Adipocyte (in vitro differentiated cells): ENCODE data around the gene RBFOX1.

ENCODE experiments used
- DNase-seq: peaks from one replicate; pipeline ENCODE4 v3.0.0-alpha.2; 2015; ENCODE audit warnings: low read depth
- H3K27me3 ChIP-seq: replicated peaks from 2 replicates; pipeline ENCODE4 v1.7.0; 2013; ENCODE audit warnings: mild to moderate bottlenecking, low read length, moderate library complexity; ENCODE audit not compliant: control insufficient read depth, insufficient read depth
- H3K36me3 ChIP-seq: 2 replicates; pipeline ENCODE4 v1.7.0; 2013; ENCODE audit warnings: low read length, mild to moderate bottlenecking, moderate library complexity; ENCODE audit not compliant: control insufficient read depth, insufficient read depth, severe bottlenecking
- H3K4me1 ChIP-seq: 2 replicates; pipeline ENCODE4 v1.7.0; 2013; ENCODE audit warnings: mild to moderate bottlenecking, low read length, moderate library complexity; ENCODE audit not compliant: control insufficient read depth, insufficient read depth
- H3K4me3 ChIP-seq: 2 replicates; pipeline ENCODE4 v1.7.0; 2013; ENCODE audit warnings: mild to moderate bottlenecking, low read length, moderate library complexity
- H3K9ac ChIP-seq: 2 replicates; pipeline ENCODE4 v1.7.0; 2013; ENCODE audit warnings: mild to moderate bottlenecking, low read length, moderate library complexity
- H3K9me3 ChIP-seq: 2 replicates; pipeline ENCODE4 v1.7.0; 2013; ENCODE audit warnings: mild to moderate bottlenecking, low read length, moderate library complexity; ENCODE audit not compliant: control insufficient read depth

Gene RBFOX1

GRCh38 chr16:7646821-7647500 lies 314.3 kb downstream of the RBFOX1 start:
- no peak for DNase-seq
- Histone ChIP-seq H3K27me3 (no peaks in the 10 kb centered on the region), H3K4me3 (no peak overlapping the region), H3K9ac (no peak overlapping the region), H3K4me1 (no peaks in the 10 kb centered on the region), H3K9me3 (no peaks in the 10 kb centered on the region), H3K36me3 (no peaks in the 10 kb centered on the region)

DNA sequence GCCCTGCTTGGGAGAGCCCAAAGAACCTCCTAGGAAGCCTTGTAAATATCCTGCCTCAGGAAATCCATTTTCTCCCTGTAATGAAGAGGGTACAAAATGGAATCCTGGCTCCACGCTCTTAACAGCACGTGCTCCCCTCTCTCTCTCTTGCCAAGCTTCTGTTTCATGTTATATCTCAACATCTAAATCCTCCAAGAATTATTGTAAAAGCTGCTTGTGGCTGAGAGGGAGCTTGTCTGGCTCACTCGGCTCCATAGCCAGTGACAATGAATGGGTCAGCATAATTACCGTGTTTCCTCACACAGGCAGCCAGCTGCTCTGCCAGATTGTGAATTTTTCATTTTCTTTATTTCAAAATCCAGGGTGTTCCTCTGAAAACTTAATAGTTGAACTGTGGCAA lies 317.8 kb downstream of the RBFOX1 start:
- no peak for DNase-seq
- no peaks in the 10 kb centered on the region for H3K36me3 ChIP-seq
- no peak overlapping the region for H3K9ac ChIP-seq
- H3K9me3 ChIP-seq = no peaks in the 10 kb centered on the region
- no peak overlapping the region for H3K4me3 ChIP-seq
- no peaks in the 10 kb centered on the region for H3K27me3 ChIP-seq
- H3K4me1 ChIP-seq = no peaks in the 10 kb centered on the region

DNA sequence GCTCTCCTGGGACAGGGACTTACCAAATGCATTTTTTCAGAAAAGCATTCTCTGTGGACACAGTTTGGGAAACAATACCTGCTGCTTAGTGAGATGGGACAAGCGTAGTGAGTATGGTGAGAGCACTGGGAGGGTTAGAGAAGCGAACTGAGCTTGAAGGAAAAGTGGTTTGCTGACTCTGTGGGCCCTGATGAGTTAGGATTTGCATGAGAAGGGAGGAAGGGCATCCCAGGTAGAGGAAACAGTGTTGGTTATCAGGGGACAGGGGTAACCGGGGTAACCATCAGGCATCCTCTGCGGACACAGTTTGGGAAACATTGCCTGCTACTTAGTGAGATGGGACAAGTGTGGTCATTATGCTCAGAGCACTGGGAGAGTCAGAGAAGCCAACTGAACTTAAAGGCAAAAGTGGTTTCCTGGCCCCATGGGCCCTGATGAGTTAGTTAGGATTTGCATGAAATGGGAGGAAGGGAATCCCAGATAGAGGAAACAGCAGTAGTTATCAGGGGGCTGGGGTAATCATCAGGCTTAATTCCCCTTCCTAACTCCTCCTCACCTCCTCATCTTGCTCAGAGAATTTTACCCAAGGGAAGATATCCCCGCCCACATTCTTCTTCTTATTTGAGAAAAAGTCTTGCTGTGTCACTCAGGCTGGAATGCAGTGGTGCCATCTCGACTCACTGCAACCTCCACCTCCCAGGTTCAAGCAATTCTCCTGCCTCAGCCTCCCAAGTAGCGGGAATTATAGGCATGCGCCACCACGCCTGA lies 319.3 kb downstream of the RBFOX1 start:
- no peak for DNase-seq
- H3K27me3 ChIP-seq = no peaks in the 10 kb centered on the region
- H3K4me3 ChIP-seq = no peak overlapping the region
- no peaks in the 10 kb centered on the region for H3K9me3 ChIP-seq
- H3K4me1 ChIP-seq = no peaks in the 10 kb centered on the region
- no peaks in the 10 kb centered on the region for H3K36me3 ChIP-seq
- H3K9ac ChIP-seq = no peak overlapping the region

DNA sequence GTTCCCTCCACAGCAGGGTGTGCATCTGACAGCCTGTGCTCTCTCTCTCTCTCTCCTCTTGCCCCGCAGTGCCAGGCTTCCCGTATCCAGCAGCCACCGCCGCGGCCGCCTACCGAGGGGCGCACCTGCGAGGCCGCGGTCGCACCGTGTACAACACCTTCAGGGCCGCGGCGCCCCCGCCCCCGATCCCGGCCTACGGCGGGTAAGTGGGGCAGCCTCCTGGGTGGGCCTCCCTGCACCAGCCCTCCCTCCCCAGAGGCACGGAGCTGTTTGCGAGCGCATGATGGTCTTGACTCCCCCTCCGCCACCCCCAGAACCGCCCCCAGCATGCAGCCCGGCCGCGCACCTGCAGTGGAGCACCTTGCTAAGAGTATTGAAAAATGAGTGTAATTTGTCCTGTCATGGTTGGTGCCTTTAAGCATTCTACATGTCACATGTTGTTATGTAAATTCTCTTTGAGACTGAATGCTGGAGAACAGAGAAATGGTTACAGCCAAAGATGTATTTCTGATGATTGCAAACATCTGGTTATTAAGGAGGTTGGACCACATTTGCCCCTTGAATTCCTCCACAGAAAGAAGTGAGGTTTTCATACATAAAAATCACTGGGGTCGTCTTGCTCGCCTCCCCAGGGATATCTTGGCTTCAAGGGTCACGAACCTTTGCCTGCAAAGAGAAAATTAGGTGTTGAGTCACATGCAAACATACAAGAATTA lies 321.3 kb downstream of the RBFOX1 start:
- H3K4me3 ChIP-seq = no peak overlapping the region
- H3K4me1 ChIP-seq = no peaks in the 10 kb centered on the region
- no peaks in the 10 kb centered on the region for H3K9me3 ChIP-seq
- H3K27me3 ChIP-seq = no peaks in the 10 kb centered on the region
- DNase-seq = no peak
- no peak overlapping the region for H3K9ac ChIP-seq
- no peaks in the 10 kb centered on the region for H3K36me3 ChIP-seq

DNA sequence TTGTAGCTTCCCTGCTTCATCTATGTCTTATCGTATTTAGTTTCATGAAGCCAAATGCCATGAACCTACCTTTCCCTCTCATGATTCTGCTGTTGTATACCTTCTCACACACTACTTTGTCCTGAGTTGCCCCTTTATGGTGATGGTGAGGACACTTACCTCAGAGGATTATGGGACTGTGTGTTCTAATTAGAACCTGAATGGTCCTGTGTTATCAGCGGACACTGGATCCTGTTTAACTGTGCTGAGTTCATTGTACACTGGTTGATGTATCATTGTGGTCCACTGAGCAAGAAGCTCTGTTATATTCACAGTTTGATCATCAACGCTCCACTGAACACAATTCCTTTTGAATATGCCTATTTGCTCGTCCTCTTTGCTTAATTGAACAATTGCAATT lies 343.0 kb downstream of the RBFOX1 start:
- Histone ChIP-seq H3K4me1 (no peaks in the 10 kb centered on the region), H3K27me3 (no peaks in the 10 kb centered on the region), H3K36me3 (no peaks in the 10 kb centered on the region), H3K9me3 (no peaks in the 10 kb centered on the region), H3K4me3 (no peak overlapping the region), H3K9ac (no peak overlapping the region)
- no peak for DNase-seq

GRCh38 chr16:7680296-7680695 lies 347.7 kb downstream of the RBFOX1 start:
- no peak overlapping the region for H3K4me3 ChIP-seq

GRCh38 chr16:7688811-7689210 lies 356.2 kb downstream of the RBFOX1 start:
- no peaks in the 10 kb centered on the region for H3K27me3 ChIP-seq
- H3K36me3 ChIP-seq = no peaks in the 10 kb centered on the region
- DNase-seq = no peak
- no peaks in the 10 kb centered on the region for H3K4me1 ChIP-seq
- no peak overlapping the region for H3K4me3 ChIP-seq
- H3K9me3 ChIP-seq = no peaks in the 10 kb centered on the region
- H3K9ac ChIP-seq = no peak overlapping the region

More at GRCh38 chr16:7680296-7680695, 347.7 kb downstream of the RBFOX1 start:
- no peak for DNase-seq
- Histone ChIP-seq H3K36me3 (no peaks in the 10 kb centered on the region), H3K4me1 (no peaks in the 10 kb centered on the region), H3K9ac (no peak overlapping the region), H3K27me3 (no peaks in the 10 kb centered on the region), H3K9me3 (no peaks in the 10 kb centered on the region)

DNA sequence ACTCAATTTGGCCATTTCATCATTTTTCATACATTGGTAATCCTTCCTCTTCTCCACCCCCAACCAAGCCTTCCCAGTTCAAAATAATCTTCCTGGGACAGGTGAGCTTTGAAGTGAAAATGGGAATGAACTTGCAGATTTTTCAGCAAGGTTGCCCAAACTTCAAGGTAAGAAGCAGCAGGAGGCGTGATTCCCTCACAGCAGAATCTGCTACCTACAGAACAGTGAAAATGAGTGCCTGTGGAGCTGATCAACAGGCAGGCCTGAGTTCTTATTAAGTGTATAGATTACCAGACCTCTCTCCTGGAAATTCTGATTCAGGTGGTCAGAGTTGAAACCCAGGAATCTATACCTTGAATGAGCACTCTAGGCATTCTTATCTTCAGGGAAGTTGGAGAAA lies 356.6 kb downstream of the RBFOX1 start:
- no peak overlapping the region for H3K4me3 ChIP-seq

DNA sequence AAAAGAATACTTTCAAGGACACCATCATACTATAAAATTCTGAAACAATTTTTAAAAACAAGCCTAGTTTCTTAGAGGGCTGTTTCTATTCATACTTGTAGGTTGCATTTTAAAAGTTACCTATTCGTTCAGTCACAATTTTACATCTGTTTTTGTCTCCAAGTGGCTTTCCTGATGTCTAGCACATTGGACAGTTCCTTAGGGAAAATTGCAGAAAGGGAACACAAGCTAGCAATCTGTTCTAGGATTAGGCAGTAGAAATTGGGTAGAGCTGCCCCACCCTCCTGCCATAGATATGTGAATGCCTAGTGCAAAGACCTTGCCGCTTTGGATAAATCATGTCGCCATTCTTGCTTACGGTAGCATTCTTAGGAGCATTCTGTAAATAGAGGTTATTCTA lies 358.9 kb downstream of the RBFOX1 start:
- Histone ChIP-seq H3K9me3 (no peaks in the 10 kb centered on the region), H3K4me1 (no peaks in the 10 kb centered on the region), H3K27me3 (no peaks in the 10 kb centered on the region), H3K36me3 (no peaks in the 10 kb centered on the region), H3K4me3 (no peak overlapping the region), H3K9ac (no peak overlapping the region)
- no peak for DNase-seq

More for the DNA sequence above, 356.6 kb downstream of the RBFOX1 start:
- Histone ChIP-seq H3K9ac (no peak overlapping the region), H3K36me3 (no peaks in the 10 kb centered on the region), H3K9me3 (no peaks in the 10 kb centered on the region), H3K4me1 (no peaks in the 10 kb centered on the region), H3K27me3 (no peaks in the 10 kb centered on the region)
- DNase-seq = no peak

GRCh38 chr16:7703672-7704071 lies 371.0 kb downstream of the RBFOX1 start:
- no peaks in the 10 kb centered on the region for H3K4me1 ChIP-seq
- no peaks in the 10 kb centered on the region for H3K36me3 ChIP-seq
- no peak overlapping the region for H3K4me3 ChIP-seq

DNA sequence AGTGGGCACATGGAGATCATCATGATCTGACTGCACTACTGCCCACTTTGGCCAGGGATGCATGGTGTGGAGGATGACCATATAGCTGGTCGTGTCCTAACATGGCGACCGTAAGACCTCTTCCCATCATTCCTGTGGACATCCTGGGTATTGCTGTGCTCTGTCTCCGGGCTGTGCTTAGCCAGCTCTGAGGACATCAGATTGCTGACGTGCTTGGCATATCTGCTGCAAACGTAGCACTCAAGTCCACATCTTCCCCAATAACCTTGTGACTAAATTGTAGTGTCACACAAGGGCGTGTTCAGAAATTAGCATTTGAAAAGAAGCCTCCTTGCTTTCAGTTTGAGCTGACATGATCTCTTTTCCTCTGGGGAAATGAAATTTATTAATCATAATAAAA lies 373.2 kb downstream of the RBFOX1 start:
- H3K36me3 ChIP-seq = no peaks in the 10 kb centered on the region
- DNase-seq = no peak
- H3K27me3 ChIP-seq = no peaks in the 10 kb centered on the region
- peaks cover 2% of the 10 kb centered on the region for H3K9me3 ChIP-seq
- no peaks in the 10 kb centered on the region for H3K4me1 ChIP-seq
- no peak overlapping the region for H3K9ac ChIP-seq
- H3K4me3 ChIP-seq = no peak overlapping the region

More at GRCh38 chr16:7703672-7704071, 371.0 kb downstream of the RBFOX1 start:
- H3K9me3 ChIP-seq = peaks cover 2% of the 10 kb centered on the region
- DNase-seq = no peak
- no peak overlapping the region for H3K9ac ChIP-seq
- no peaks in the 10 kb centered on the region for H3K27me3 ChIP-seq
